Glutamatergic neuron (in vitro differentiated cells): Measurements from ENCODE around the gene TAOK3. TPM values are rescaled to one million over a fixed set of nuclear protein-coding genes. Genes with fewer than 3 reads are reported as not detected.

Experiments
- DNase-seq: peaks from one replicate; pipeline ENCODE4 v3.0.0; 2022
- H3K27ac Mint-ChIP-seq: one replicate; pipeline ENCODE4 v1.8.0; 2020; ENCODE audit warnings: mild to moderate bottlenecking, mixed read lengths, inconsistent platforms; ENCODE audit not compliant: unreplicated experiment
- H3K27me3 Mint-ChIP-seq: one replicate; pipeline ENCODE4 v1.8.0; 2020; ENCODE audit warnings: mild to moderate bottlenecking, moderate library complexity, mixed read lengths, inconsistent platforms; ENCODE audit not compliant: unreplicated experiment
- H3K36me3 Mint-ChIP-seq: one replicate; pipeline ENCODE4 v1.8.0; 2020; ENCODE audit warnings: mild to moderate bottlenecking, mixed read lengths, inconsistent platforms; ENCODE audit not compliant: unreplicated experiment
- H3K4me1 Mint-ChIP-seq: one replicate; pipeline ENCODE4 v1.8.0; 2020; ENCODE audit warnings: mild to moderate bottlenecking, low read depth, mixed read lengths, inconsistent platforms; ENCODE audit not compliant: unreplicated experiment
- H3K4me3 Mint-ChIP-seq: one replicate; pipeline ENCODE4 v1.8.0; 2020; ENCODE audit warnings: mild to moderate bottlenecking, mixed read lengths, inconsistent platforms; ENCODE audit not compliant: unreplicated experiment
- H3K9me3 Mint-ChIP-seq: one replicate; pipeline ENCODE4 v1.8.0; 2020; ENCODE audit warnings: mild to moderate bottlenecking, moderate library complexity, mixed read lengths, inconsistent platforms; ENCODE audit not compliant: unreplicated experiment
- total RNA-seq: library from RNA; stranded (reverse); fragmentation: NEBNext Ultra II Directional; extraction: Animal tissue kit (Norgen Biotek cat#: 25700); gene quantifications from one replicate; pipeline ENCODE4 v1.2.1, GENCODE V29; 2021; ENCODE audit not compliant: unreplicated experiment
- TF ChIP-seq, protein P1 (sequence below): fragments of 200-600 bp; sonication (generic); IDR thresholded peaks from one replicate; pipeline ENCODE4 v1.5.0; 2021; ENCODE audit not compliant: partially characterized antibody, unreplicated experiment

The TAOK3 gene
- total RNA-seq, 1 donor from 2014 or later, result 13.1 TPM

DNA sequence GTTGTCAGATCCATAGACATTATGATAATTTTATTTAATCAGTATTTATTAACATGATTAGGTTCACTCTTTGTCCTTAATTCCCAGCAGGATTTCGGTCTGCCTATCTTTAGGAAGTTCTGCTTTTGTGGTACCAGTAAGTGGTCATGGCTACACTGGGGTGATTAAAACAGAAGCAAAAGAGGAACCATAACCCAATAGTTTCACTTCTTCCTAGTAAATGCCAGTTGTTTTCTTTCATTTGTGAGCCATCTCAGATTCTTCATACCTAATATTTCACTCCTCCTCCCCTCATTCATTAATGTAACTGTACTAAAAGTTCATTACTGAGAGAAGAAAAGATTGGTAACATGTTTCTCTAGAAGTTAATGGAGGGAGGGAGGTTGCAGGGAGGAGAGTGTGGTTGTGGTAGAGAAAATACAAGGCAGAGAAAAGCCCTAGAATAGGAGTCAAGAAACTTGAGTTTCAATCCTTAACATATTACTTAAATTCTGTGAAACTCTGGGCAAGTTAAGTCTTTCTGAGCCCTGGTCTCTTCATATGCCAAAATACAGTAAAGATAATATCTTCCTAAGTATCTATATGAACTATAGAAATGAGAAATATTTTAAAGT is 135.5 kb downstream of the TAOK3 start:
- Mint-ChIP-seq H3K4me3 (no peak overlapping the region), H3K27ac (no peak overlapping the region), H3K27me3 (no peaks in the 10 kb centered on the region), H3K9me3 (no peaks in the 10 kb centered on the region), H3K4me1 (no peaks in the 10 kb centered on the region), H3K36me3 (no peaks in the 10 kb centered on the region)
- TF ChIP-seq, protein P1, sequence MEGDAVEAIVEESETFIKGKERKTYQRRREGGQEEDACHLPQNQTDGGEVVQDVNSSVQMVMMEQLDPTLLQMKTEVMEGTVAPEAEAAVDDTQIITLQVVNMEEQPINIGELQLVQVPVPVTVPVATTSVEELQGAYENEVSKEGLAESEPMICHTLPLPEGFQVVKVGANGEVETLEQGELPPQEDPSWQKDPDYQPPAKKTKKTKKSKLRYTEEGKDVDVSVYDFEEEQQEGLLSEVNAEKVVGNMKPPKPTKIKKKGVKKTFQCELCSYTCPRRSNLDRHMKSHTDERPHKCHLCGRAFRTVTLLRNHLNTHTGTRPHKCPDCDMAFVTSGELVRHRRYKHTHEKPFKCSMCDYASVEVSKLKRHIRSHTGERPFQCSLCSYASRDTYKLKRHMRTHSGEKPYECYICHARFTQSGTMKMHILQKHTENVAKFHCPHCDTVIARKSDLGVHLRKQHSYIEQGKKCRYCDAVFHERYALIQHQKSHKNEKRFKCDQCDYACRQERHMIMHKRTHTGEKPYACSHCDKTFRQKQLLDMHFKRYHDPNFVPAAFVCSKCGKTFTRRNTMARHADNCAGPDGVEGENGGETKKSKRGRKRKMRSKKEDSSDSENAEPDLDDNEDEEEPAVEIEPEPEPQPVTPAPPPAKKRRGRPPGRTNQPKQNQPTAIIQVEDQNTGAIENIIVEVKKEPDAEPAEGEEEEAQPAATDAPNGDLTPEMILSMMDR, result no peak
- DNase-seq, result no peak

DNA sequence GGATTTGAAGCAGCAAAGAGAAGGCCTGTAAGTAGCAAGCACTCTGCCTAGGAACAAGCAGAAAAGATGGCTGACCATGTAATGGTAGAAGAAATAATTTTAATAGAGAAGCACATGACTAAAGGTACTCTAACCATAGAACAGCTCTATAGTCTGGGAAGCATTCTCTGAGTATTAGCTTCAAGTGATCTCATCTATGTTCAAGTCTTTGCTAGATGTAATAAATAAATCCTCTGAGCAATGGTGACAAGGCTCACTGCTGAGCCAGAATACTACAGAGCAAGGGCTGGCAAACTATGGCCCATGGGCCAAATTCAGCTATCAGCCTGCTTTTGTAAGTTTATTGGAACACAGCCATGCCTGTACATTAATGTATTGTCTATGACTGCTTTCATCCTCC is 152.0 kb downstream of the TAOK3 start:
- no peaks in the 10 kb centered on the region for H3K9me3 Mint-ChIP-seq
- no peak for DNase-seq
- no peaks in the 10 kb centered on the region for H3K4me1 Mint-ChIP-seq
- TF ChIP-seq, protein P1, result no peak
- no peak overlapping the region for H3K4me3 Mint-ChIP-seq
- no peaks in the 10 kb centered on the region for H3K27me3 Mint-ChIP-seq
- peaks cover 4% of the 10 kb centered on the region for H3K36me3 Mint-ChIP-seq
- H3K27ac Mint-ChIP-seq, result no peak overlapping the region

DNA sequence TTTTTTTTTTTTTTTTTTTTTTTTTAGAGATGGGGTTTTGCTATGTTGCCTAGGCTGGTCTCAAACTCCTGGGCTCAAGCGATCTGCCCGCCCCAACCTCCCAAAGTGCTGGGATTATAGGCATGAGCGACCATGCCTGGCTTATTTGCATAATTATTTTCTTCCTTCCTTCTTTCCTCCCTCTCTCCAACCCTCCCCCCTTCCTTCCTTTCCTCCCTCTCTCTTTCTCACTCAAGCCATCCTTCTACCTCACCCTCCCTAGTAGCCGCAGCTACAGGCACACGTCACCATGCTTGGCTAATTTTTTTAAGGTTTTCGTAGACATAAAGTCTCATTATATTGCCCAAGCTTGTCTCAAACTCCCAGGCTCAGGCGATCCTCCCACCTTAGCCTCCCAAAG is 152.9 kb downstream of the TAOK3 start:
- TF ChIP-seq, protein P1, result no peak
- Mint-ChIP-seq H3K36me3 (peaks cover 4% of the 10 kb centered on the region), H3K27ac (no peak overlapping the region), H3K9me3 (no peaks in the 10 kb centered on the region), H3K4me1 (no peaks in the 10 kb centered on the region), H3K4me3 (no peak overlapping the region), H3K27me3 (peaks cover 1% of the 10 kb centered on the region)
- no peak for DNase-seq

DNA sequence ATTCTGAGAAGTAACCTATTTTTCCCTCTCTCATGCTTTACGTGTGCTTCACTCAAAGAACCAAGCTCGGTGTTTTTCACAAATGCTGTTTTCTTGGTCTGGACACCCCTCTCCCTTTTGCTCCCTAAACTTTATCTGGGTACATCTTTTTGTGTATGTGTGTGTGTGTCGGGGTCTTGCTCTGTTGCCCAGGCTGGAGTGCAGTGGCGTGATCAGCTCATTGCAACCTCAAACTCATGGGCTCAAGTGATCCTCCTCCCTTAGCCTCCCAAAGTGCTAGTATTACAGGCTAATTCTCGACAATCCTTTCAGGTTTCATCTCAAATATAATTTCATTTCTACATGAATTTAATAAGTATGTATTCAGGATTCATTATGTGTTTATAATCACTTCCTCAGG is 153.6 kb downstream of the TAOK3 start:
- Mint-ChIP-seq H3K4me3 (no peak overlapping the region), H3K27ac (no peak overlapping the region), H3K36me3 (peaks cover 4% of the 10 kb centered on the region), H3K27me3 (peaks cover 1% of the 10 kb centered on the region), H3K9me3 (no peaks in the 10 kb centered on the region), H3K4me1 (no peaks in the 10 kb centered on the region)
- TF ChIP-seq, protein P1, result no peak
- DNase-seq, result no peak

DNA sequence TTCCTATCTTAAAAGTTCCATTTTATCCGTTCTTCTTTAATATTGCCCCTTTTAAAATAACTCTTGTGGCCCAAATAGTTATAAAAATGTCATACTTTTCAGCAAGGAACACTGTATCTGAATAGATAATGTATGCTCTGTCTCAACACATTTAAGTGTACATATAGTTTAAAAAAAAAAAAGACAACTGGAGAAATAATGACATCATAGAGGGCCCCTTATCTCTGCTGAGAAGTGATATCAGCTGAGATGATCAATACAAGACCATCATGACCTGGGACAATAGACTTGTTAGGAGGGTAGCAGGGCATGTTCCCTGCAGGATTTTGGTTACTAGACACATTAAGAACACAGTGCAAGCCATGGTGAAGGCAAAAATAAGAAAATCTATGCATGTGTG is 159.3 kb downstream of the TAOK3 start:
- H3K9me3 Mint-ChIP-seq, result no peaks in the 10 kb centered on the region
- peaks cover 1% of the 10 kb centered on the region for H3K27me3 Mint-ChIP-seq
- no peak for DNase-seq
- H3K27ac Mint-ChIP-seq, result no peak overlapping the region
- TF ChIP-seq, protein P1, result no peak
- no peaks in the 10 kb centered on the region for H3K4me1 Mint-ChIP-seq
- no peaks in the 10 kb centered on the region for H3K36me3 Mint-ChIP-seq
- no peak overlapping the region for H3K4me3 Mint-ChIP-seq
